ENCODE results near the gene AVPI1.

GRCh38 chr10:97729014-97729413 lies 42.0 kb upstream of the AVPI1 start:
- TF ChIP-seq EZH2phosphoT487 (IDR thresholded peaks at IDR 0.05; ENCODE audit: unreplicated experiment) (no peak), REST (IDR thresholded peaks at IDR 0.05; ENCODE audit: unreplicated experiment) (no peak), JUNB (IDR thresholded peaks at IDR 0.05; ENCODE audit: unreplicated experiment) (no peak), STAT1 (IDR thresholded peaks at IDR 0.05; ENCODE audit: unreplicated experiment) (no peak), ETS1 (IDR thresholded peaks at IDR 0.05) (no peak), EZH2 (IDR thresholded peaks at IDR 0.05; ENCODE audit: low read depth, unreplicated experiment) (no peak), ZNF331 (CRISPR knock-in tag; IDR thresholded peaks at IDR 0.05; ENCODE audit: low read depth) (no peak), CREB1 (CRISPR knock-in tag; IDR thresholded peaks at IDR 0.05; ENCODE audit: low read depth) (no peak), POLR2AphosphoS5 (IDR thresholded peaks at IDR 0.05; ENCODE audit: low read depth) (no peak)
- TF ChIP-seq, protein P1, sequence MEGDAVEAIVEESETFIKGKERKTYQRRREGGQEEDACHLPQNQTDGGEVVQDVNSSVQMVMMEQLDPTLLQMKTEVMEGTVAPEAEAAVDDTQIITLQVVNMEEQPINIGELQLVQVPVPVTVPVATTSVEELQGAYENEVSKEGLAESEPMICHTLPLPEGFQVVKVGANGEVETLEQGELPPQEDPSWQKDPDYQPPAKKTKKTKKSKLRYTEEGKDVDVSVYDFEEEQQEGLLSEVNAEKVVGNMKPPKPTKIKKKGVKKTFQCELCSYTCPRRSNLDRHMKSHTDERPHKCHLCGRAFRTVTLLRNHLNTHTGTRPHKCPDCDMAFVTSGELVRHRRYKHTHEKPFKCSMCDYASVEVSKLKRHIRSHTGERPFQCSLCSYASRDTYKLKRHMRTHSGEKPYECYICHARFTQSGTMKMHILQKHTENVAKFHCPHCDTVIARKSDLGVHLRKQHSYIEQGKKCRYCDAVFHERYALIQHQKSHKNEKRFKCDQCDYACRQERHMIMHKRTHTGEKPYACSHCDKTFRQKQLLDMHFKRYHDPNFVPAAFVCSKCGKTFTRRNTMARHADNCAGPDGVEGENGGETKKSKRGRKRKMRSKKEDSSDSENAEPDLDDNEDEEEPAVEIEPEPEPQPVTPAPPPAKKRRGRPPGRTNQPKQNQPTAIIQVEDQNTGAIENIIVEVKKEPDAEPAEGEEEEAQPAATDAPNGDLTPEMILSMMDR (conservative IDR thresholded peaks at IDR 0.05; ENCODE audit: low read depth in 2 of 2), result no peak

All from GM23338 (cell line).